ENCODE measurements around the gene MED13L.
A peak's percentile ranks its signal among the peaks of the same experiment; 100 is the strongest.

The MED13L gene

DNA sequence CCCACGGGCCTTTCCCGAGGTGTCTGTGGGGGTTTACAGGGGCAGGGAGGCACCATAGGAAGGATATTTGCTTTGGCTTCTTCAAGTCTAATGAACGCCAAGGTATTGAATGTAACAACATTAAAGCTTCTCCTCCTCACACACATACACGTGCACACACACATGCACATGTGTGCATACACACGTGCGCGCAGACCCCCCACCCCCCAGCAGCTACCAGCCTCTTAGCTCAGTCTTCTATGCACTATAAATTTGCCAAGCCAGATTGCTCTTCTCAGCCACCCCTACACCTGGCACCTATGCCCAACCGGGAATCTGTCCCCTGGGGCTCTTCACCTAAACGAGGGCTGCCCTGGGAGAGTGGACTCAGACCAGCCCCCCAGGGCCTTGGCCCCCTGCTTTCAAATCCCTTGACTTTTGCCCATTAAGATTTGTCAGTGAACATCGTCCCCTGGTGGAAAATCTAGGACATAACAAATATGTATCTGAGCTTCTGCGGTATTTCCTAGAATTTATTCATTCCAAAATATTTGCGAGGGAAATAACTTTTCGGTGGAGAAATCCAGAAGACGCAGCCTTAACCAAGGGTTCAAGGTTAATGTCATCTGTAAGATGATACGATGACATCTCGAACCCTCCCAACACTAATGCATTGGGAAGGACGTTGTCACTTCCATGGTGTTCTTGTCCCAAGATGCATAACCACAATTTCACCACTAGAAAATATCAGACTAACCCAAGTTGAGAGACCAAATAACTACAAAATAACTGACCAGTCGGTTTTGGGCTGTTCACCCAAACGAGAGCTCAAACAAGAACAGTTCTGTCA is 330.4 kb downstream of the MED13L start:
- H3K4me3 ChIP-seq (ENCODE audit: low read length), result no peak overlapping the region
- DNase-seq (ENCODE audit: low read depth), result no peak
- TF ChIP-seq, protein P1, sequence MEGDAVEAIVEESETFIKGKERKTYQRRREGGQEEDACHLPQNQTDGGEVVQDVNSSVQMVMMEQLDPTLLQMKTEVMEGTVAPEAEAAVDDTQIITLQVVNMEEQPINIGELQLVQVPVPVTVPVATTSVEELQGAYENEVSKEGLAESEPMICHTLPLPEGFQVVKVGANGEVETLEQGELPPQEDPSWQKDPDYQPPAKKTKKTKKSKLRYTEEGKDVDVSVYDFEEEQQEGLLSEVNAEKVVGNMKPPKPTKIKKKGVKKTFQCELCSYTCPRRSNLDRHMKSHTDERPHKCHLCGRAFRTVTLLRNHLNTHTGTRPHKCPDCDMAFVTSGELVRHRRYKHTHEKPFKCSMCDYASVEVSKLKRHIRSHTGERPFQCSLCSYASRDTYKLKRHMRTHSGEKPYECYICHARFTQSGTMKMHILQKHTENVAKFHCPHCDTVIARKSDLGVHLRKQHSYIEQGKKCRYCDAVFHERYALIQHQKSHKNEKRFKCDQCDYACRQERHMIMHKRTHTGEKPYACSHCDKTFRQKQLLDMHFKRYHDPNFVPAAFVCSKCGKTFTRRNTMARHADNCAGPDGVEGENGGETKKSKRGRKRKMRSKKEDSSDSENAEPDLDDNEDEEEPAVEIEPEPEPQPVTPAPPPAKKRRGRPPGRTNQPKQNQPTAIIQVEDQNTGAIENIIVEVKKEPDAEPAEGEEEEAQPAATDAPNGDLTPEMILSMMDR (conservative IDR thresholded peaks at IDR 0.05; ENCODE audit: low read length), result peak; percentile 57

DNA sequence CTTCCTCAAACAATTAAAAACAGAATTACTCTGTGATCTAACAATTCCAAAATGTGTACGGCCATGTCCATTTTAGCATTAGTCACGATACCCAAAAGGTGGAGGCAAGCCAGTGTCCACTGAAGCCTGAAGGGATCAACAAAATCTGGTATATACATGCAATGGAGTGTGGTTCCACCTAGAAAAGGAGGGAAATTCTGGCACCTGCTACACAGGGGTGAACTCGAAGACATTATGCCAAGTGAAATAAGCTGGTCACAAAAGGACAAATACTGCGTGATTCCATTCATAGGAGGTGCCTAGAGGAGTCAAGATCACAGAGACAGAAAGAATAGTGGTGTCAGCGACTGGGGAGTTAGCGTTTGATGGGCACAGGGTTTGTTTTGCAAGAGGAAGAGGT is 331.4 kb downstream of the MED13L start:
- TF ChIP-seq, protein P1 (conservative IDR thresholded peaks at IDR 0.05; ENCODE audit: low read length), result no peak
- no peak overlapping the region for H3K4me3 ChIP-seq (ENCODE audit: low read length)
- DNase-seq (ENCODE audit: low read depth), result no peak

- no peak for DNase-seq (ENCODE audit: low read depth)
- TF ChIP-seq, protein P1 (conservative IDR thresholded peaks at IDR 0.05; ENCODE audit: low read length), result no peak
- H3K4me3 ChIP-seq (ENCODE audit: low read length), result no peak overlapping the region
These were observed 332.0 kb downstream of the MED13L start for GRCh38 chr12:115945491-115945885.

DNA sequence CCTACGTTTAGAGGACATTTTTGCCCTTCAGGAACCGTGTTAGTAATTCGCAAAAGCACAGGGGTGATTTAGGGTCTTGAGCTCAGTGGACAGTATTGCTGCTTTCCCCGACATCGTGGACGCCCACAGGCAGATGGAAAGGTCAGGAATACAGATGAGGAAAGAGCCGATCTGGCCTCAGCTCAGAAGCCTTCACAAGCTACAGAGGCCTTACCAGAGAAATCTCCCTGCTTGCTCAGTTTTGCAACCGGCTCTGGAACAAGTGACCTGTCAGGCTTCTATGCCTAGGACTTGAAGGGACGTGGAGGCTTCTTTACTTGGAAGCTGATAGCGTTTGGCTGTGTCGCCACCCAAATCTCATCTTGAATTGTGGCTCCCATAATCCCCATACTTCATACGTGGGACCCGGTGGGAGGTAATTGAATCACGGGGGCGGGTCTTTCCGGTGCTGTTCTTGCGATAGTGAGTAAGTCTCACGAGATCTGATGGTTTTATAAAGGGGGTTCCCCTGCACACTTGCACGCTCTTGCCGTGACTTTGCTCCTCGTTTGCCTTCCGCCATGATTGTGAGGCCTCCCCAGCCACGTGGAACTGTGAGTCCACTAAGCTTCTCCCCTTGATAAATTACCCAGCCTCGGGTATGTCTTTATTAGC is 332.5 kb downstream of the MED13L start:
- DNase-seq (ENCODE audit: low read depth), result no peak
- no peak overlapping the region for H3K4me3 ChIP-seq (ENCODE audit: low read length)
- TF ChIP-seq, protein P1 (conservative IDR thresholded peaks at IDR 0.05; ENCODE audit: low read length), result no peak

GRCh38 chr12:115944392-115944742 is 333.1 kb downstream of the MED13L start:
- TF ChIP-seq, protein P1 (conservative IDR thresholded peaks at IDR 0.05; ENCODE audit: low read length), result no peak
- DNase-seq (ENCODE audit: low read depth), result no peak
- no peak overlapping the region for H3K4me3 ChIP-seq (ENCODE audit: low read length)

DNA sequence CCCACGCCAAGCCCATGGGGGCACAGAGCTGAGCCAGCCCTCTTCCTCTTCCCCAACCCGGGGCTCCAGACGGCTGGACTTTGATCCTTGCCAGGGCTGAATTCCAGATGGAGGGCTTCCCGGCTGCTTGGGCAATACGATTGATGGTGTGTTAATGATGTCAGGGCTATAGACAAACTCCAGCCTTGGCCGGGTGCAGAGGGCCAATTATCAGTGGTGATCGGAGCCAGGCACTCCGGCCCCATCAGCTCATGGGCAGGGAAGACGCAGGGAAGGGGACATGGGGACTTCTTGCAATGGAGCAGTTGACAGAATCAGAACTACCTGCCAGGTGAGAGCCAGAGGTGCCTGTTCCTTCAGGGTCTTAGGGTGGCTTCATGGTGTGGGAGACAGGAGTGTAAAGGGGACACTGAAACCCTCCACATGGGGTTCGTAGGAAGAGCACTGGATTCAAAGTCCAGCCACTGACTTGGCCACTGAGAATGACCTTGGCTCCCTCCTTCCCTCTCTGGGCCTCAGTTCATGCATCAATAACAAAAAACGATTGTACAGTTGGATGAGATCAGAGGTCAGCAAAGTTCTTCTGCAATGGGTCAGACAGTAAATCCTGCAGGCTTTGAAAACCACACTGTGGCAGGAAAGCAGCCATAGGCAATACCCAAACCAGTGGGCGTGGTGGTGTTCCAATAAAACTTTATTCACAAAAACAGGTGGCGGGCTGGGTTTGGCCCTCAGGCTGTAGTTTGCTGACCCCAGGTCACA is 333.7 kb downstream of the MED13L start:
- TF ChIP-seq, protein P1 (conservative IDR thresholded peaks at IDR 0.05; ENCODE audit: low read length), result no peak
- peak; percentile 26 for DNase-seq (ENCODE audit: low read depth)
- no peak overlapping the region for H3K4me3 ChIP-seq (ENCODE audit: low read length)
